Mammary epithelial cell (primary cell): ENCODE measurements around the gene WDR70.
"Not testable (repeated sequence)": the region's sequence is repeated elsewhere in the genome, so short reads cannot be mapped to it uniquely, and the experiment has no call there.

Experiments used
- CTCF ChIP-seq, 2 donors: IDR thresholded peaks in 1 of 2; conservative IDR thresholded peaks in 1 of 2; 2 replicates each; pipeline ENCODE4 v1.5.1; 2011 to 2012; ENCODE audit warnings: inconsistent platforms in 2 of 2, low read length in 2 of 2, mild to moderate bottlenecking in 2 of 2, control low read depth in 1 of 2, low read depth in 1 of 2; ENCODE audit not compliant: insufficient read depth in 1 of 2; ENCODE audit errors: extremely low read depth in 1 of 2
- EZH2 ChIP-seq: IDR thresholded peaks from 2 replicates; pipeline ENCODE4 v1.6.1; 2012; ENCODE audit warnings: low read length, inconsistent platforms, borderline replicate concordance

- not testable (repeated sequence) for TF ChIP-seq CTCF (conservative IDR thresholded peaks at IDR 0.05 in 1 of 2, IDR thresholded peaks at IDR 0.05 in 1 of 2; ENCODE audit: extremely low read depth in 1 of 2, insufficient read depth in 1 of 2, low read depth in 1 of 2, low read length in 2 of 2); EZH2
These were observed 402.3 kb downstream of the WDR70 start for GRCh38 chr5:37781409-37781808.
